ENCODE results near the gene LGI2.

LGI2 gene

DNA sequence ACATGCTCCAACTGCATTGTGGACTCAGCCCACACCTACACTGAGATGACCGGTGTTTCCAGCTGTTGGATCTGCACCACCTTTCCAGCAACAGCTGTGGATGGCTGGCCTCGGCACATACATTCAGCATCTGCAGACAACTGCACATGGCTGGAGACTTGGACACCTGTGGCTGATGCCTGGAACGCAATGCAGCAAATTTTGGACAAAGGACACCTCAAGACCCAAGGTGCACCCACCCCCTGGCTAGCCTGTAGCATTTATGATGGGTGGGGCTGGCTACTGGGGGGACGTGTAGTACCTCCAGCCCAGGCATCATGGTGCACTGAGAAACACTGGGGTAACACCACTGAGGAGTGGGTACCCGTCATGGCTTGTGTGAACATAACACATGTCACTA is 60.6 kb downstream of the LGI2 start:
- DNase-seq (ENCODE audit: low read depth in 2 of 2) = no peak
- TF ChIP-seq, protein P1, sequence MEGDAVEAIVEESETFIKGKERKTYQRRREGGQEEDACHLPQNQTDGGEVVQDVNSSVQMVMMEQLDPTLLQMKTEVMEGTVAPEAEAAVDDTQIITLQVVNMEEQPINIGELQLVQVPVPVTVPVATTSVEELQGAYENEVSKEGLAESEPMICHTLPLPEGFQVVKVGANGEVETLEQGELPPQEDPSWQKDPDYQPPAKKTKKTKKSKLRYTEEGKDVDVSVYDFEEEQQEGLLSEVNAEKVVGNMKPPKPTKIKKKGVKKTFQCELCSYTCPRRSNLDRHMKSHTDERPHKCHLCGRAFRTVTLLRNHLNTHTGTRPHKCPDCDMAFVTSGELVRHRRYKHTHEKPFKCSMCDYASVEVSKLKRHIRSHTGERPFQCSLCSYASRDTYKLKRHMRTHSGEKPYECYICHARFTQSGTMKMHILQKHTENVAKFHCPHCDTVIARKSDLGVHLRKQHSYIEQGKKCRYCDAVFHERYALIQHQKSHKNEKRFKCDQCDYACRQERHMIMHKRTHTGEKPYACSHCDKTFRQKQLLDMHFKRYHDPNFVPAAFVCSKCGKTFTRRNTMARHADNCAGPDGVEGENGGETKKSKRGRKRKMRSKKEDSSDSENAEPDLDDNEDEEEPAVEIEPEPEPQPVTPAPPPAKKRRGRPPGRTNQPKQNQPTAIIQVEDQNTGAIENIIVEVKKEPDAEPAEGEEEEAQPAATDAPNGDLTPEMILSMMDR (IDR thresholded peaks at IDR 0.05; ENCODE audit: low read depth, low read length) = no peak
- H3K4me3 ChIP-seq (replicated peaks in 1 of 2; ENCODE audit: low read depth in 2 of 2, low read length in 2 of 2) = no peak overlapping the region

DNA sequence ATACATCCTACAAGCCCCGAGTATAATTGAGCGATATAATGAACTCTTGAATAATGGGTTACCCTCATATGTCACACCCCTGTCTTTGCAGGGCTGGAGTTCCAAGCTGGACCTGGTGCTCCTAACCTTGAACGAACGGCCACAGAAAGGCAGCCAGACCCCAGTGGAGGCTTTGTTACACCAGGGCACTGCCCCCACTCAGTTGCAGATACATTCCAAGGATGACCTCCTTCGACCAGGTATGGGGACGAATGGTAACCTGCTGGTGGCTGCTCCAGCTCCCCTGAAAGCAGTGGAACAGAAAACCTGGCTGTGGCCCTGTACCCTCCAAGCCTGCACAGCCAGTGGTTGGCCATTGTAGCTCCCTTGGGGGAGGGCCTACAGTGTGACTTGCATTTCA is 61.3 kb downstream of the LGI2 start:
- no peak overlapping the region for H3K4me3 ChIP-seq (replicated peaks in 1 of 2; ENCODE audit: low read depth in 2 of 2, low read length in 2 of 2)
- DNase-seq (ENCODE audit: low read depth in 2 of 2) = no peak
- TF ChIP-seq, protein P1 (IDR thresholded peaks at IDR 0.05; ENCODE audit: low read depth, low read length) = no peak

DNA sequence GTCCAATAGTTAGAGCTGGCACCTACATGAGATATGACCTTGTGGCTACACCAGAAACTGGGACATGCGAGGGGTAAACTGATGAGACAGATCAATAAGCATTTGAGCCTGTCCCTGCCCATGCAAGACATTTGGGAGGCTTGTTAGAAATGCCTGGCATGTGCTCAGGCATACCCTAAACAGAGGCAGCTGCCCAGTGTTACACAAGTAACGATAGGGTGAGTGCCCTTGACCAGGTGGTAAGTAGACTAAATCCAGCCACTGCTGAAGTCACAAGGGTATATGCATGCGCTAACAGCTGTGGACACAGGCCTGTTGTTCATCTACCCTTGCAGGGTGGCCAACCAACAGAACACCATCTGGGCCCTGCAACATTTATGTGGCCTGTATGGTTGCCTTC is 61.8 kb downstream of the LGI2 start:
- TF ChIP-seq, protein P1 (IDR thresholded peaks at IDR 0.05; ENCODE audit: low read depth, low read length) = no peak
- H3K4me3 ChIP-seq (replicated peaks in 1 of 2; ENCODE audit: low read depth in 2 of 2, low read length in 2 of 2) = no peak overlapping the region
- no peak for DNase-seq (ENCODE audit: low read depth in 2 of 2)

DNA sequence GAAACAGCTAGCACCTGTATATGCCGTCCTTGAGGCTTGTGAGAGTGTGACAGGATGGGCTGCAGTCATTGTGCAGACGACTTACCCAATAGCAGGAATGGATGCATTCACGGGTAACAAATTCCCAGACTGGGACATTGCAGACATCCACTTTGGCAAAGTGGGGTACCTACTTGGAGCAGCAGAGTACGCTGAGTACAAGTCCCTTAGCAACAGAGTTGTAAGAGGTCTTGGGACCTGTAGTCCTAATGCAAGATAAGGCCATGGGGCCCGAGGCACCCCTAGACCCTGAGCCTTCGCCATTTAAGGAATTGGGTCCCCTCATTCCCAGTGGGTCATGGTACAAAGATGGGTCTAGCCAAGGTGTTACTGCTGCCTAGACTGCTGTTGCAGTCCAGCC is 62.5 kb downstream of the LGI2 start:
- no peak overlapping the region for H3K4me3 ChIP-seq (replicated peaks in 1 of 2; ENCODE audit: low read depth in 2 of 2, low read length in 2 of 2)
- no peak for DNase-seq (ENCODE audit: low read depth in 2 of 2)
- TF ChIP-seq, protein P1 (IDR thresholded peaks at IDR 0.05; ENCODE audit: low read depth, low read length) = no peak

DNA sequence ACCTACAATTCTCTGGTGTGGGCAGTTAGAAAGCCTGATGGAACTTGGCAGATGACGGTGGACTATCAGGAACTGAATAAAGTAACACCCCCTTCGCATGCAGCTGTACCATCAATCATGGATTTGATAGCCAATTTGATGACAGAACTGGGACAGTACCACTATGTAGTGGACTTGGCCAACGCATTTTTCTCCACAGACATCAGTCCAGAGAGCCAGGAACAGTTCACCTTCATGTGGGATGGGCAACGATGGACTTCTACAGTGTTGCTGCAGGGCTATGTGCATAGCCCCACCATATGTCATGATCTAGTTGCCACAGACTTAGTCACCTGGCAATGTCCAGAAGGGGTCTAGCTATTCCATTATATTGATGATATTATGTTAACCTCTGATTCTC is 63.4 kb downstream of the LGI2 start:
- no peak for DNase-seq (ENCODE audit: low read depth in 2 of 2)
- TF ChIP-seq, protein P1 (IDR thresholded peaks at IDR 0.05; ENCODE audit: low read depth, low read length) = no peak
- H3K4me3 ChIP-seq (replicated peaks in 1 of 2; ENCODE audit: low read depth in 2 of 2, low read length in 2 of 2) = no peak overlapping the region

DNA sequence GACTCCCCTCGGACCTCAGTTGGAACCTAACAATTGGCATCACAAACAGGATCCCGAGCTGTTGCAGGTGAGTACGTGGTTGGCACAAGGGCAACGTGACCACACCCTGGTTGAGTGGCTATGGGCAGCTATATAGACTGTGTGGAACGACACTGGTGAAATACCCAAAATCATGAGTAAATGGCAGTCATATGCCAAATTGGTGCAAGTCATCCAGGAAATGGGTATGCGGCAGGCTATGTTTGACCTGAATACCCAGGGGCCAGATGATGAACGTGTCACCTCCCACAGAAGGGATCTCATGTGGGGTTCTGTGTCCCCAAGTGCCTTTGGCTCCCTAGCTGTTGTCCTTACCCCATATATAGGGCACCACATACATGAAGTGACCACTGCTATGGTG is 64.7 kb downstream of the LGI2 start:
- no peak for DNase-seq (ENCODE audit: low read depth in 2 of 2)
- no peak overlapping the region for H3K4me3 ChIP-seq (replicated peaks in 1 of 2; ENCODE audit: low read depth in 2 of 2, low read length in 2 of 2)
- TF ChIP-seq, protein P1 (IDR thresholded peaks at IDR 0.05; ENCODE audit: low read depth, low read length) = no peak

DNA sequence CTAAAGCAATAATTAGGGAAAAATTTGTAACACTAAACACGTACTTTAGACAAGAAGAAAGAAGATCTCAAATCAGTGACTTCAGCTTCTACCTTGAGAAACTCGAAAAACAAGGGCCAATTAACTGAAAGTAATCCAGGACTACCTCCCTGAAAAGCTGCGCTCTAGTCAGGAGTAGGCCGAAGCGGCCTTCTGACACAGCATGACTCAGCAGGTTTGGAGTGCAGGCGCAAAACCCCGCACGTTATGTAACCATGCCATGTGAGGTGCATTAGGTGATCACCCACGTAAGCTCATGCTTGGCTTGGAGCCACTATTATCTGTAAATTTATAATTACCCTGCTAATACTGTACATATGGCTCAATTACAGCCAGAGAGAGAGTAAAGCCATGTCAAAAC is 65.1 kb downstream of the LGI2 start:
- H3K4me3 ChIP-seq (replicated peaks in 1 of 2; ENCODE audit: low read depth in 2 of 2, low read length in 2 of 2) = no peak overlapping the region

More for the DNA sequence above, 65.1 kb downstream of the LGI2 start:
- DNase-seq (ENCODE audit: low read depth in 2 of 2) = no peak
- TF ChIP-seq, protein P1 (IDR thresholded peaks at IDR 0.05; ENCODE audit: low read depth, low read length) = no peak

Measured in cardiac fibroblast (primary cell).